NCI-H2029 (cell line): ENCODE measurements around the gene CACNA1G.

ENCODE experiments used
- DNase-seq: peaks from one replicate; lab custom pipeline; 2025; lab: John Stamatoyannopoulos, UW

CACNA1G gene

DNA sequence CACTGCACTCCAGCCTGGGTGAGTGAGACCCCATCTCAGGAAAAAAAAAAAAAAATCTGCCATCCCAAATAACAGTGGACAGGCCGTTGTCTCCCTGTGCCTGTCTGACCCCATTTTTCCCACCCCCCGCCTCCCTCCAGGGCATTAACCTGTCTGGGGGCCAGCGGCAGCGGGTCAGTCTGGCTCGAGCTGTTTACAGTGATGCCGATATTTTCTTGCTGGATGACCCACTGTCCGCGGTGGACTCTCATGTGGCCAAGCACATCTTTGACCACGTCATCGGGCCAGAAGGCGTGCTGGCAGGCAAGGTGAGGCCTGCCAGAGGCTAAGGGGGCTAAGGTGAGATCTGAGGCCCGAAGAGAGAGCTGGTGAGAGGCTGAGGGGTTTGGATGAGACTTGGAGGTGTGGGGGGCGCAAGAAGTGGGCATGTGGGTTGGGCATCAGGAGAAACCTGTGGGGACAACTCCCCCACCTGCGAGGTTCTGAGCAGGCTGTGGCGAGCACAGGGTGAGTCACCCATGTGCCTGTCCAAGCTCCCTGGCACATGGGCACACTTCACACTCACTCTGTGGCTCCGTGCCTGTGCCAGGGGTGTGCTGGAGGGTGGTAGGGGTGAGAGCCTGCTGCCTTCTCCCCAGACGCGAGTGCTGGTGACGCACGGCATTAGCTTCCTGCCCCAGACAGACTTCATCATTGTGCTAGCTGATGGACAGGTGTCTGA lies 112.5 kb downstream of the CACNA1G start:
- DNase-seq: no peak

DNA sequence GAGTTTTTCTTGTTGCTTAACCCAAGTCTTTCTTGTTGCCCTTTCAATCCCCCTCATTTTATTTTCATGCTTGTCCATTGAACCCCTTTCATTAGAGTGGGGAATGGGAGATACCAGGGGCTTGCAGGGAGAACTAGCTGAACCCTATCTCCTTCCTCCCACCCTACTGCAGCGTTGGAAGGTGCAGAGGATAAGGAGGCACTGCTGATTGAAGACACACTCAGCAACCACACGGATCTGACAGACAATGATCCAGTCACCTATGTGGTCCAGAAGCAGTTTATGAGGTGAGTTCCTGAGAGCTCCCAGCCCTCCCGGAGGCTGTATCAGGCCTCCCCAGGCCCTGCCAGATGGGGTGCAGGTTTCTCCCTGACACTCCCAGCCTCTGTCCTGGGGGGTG lies 114.7 kb downstream of the CACNA1G start:
- no peak for DNase-seq

DNA sequence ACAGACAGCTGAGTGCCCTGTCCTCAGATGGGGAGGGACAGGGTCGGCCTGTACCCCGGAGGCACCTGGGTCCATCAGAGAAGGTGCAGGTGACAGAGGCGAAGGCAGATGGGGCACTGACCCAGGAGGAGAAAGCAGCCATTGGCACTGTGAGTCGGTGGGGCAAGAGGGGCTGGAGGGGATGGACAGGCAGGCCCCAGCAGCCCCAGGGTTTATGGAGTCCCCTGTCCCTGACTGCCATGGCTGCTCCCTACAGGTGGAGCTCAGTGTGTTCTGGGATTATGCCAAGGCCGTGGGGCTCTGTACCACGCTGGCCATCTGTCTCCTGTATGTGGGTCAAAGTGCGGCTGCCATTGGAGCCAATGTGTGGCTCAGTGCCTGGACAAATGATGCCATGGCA lies 115.1 kb downstream of the CACNA1G start:
- no peak for DNase-seq

DNA sequence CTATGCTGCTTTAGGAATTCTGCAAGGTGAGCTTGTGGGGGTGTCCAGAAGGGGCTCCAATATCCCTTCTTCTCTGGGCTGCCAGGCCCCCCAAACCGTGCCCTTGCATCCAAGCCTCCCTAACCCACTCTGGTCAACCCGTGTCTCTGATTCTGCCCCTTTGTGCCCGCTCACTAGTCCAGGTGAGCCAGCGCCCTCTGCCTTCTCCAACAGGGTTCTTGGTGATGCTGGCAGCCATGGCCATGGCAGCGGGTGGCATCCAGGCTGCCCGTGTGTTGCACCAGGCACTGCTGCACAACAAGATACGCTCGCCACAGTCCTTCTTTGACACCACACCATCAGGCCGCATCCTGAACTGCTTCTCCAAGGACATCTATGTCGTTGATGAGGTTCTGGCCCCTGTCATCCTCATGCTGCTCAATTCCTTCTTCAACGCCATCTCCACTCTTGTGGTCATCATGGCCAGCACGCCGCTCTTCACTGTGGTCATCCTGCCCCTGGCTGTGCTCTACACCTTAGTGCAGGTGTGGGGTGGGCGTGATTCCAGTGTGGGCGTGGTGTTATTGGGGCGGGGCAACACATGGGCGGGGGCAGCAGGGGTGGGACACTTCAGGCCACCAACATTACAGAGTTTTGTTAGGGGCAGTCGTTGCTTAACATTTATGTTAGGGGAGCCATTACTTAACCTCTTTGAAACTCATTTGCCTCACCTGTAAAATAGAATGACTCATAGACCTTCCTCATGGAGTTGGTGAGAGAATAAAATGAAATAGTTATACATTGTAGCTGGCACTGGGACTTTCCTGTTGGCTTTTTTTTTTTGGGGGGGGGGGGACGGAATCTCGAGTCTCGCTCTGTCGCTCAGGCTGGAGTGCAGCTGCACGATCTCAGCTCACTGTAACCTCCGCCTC lies 115.8 kb downstream of the CACNA1G start:
- DNase-seq: no peak
